Measurements from ENCODE around the gene GLRX. TPM values are rescaled to one million over a fixed set of nuclear protein-coding genes. Genes with fewer than 3 reads are reported as not detected.

Gene GLRX
- total and polyA plus RNA-seq, 12 donors, result 51.6 to 156 (median 111) TPM

DNA sequence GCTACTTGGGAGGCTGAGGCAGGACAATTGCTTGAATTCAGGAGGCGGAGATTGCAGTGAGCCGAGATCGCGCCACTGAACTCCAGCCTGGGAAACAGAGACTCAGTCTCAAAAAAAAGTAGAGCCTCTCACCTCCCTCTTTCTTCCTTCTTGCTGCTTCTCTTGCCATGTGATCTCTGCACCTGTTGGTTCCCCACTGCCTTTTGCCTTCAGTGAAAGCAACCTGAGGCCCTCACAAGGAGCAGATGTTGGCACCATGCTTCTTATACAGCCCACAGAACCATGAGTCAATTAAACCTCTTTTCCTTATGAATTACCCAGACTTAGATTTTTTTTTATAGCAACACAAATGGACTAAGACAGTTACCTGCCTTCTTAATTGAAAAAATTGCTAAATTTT, 45.6 kb upstream of the GLRX start:
- no peaks in the 10 kb centered on the region for H3K36me3 ChIP-seq
- no peak for ATAC-seq
- H3K4me1 ChIP-seq, result peaks cover 0 to 63% (median 16%) of the 10 kb centered on the region in 9 donors
- no peaks in the 10 kb centered on the region for H3K27me3 ChIP-seq
- H3K27ac ChIP-seq, result no peak overlapping the region
- WGBS, 2 donors, result 99% methylated on average over 4 of the region's 4 CpGs
- no peak overlapping the region for H3K4me3 ChIP-seq
- intact Hi-C loops (cut with DNase I), result loop anchor here in 3 of 10 donors (10.0 kb wide), 3 partner anchors 87 to 737 kb away; no protein-coding TSS in a partner anchor
- no peaks in the 10 kb centered on the region for H3K9me3 ChIP-seq
- TF ChIP-seq CTCF (IDR thresholded peaks at IDR 0.05), result no peak
- no peak for DNase-seq

DNA sequence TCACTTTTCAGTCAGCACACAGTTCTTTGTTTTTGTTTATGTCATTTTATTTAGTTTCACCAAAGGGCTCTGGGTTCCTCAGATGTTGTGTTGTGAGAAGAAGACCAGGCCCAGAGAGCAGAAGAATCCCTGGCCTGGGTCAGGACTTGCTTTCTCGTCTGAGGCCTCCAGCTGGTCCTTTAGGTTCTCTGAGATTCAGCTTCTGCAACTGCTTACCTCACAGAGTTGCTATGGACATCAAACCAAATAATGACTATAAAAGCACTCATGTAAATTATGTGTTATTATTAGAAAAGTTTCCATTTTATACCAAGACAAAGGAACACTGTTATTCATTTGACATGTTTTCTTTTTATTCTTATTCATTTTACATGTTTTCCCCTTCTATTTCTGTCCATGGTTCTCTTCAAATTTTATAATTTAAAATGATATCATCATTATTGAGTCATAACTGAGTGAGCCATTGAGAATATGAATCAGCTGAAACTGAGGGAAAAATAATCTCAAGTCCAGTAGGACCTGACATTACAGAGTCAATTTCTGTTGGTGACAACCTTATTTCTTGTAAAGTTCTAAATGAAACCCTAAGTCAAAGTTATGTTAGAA, 44.0 kb upstream of the GLRX start:
- H3K36me3 ChIP-seq, result no peaks in the 10 kb centered on the region
- TF ChIP-seq CTCF (IDR thresholded peaks at IDR 0.05), result no peak
- ATAC-seq (no peak), DNase-seq (no peak)
- WGBS, 2 donors, result 80 to 85% methylated on average over 1 of the region's 1 CpG
- intact Hi-C loops (cut with DNase I), result loop anchor here in 3 of 10 donors (10.0 kb wide), 3 partner anchors 88 to 738 kb away; no protein-coding TSS in a partner anchor
- H3K4me1 ChIP-seq, result peaks cover 0 to 75% (median 28%) of the 10 kb centered on the region in 9 donors
- no peaks in the 10 kb centered on the region for H3K27me3 ChIP-seq
- no peak overlapping the region for H3K4me3 ChIP-seq
- no peaks in the 10 kb centered on the region for H3K9me3 ChIP-seq
- peak overlapping the region in 1 of 10 donors; percentile 64 for H3K27ac ChIP-seq

DNA sequence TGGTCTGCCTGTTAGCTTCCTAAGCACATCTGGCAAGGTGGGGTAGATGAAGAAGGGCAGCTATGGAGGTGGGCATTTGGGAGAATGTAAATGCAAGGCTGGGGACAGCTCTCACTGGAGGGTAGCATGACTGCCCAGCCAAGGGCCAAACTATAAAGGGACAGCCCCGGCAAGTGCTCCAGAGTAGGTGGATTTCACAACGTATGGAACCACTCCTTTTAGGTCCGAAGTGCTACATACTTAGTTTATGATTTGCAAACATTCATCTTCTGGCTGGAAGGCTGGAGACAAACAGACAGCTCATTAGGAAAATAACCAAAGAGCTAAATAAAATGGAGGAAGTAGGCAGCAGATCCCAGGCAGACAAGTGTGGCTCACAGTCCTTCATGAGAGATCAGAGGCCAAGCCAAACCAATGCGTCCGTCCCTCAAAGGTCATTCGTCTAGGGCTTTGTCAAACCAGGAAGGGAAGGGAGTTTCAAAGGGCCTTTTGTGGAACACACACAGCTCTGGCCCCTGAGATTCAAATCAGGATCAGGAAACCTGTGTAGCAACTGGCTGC, 42.5 kb upstream of the GLRX start:
- no peak for TF ChIP-seq CTCF (IDR thresholded peaks at IDR 0.05)
- no peak overlapping the region for H3K4me3 ChIP-seq
- H3K4me1 ChIP-seq, result peaks cover 3 to 75% (median 25%) of the 10 kb centered on the region in 9 donors
- 77 to 84% methylated on average over 6 of the region's 6 CpGs for WGBS, 2 donors
- H3K9me3 ChIP-seq, result no peaks in the 10 kb centered on the region
- intact Hi-C loops (cut with DNase I), result loop anchor here in 5 of 10 donors (2.0 to 10.0 kb wide), 6 partner anchors 90 to 740 kb away; partner anchors contain the start of gene ELL2 (in 1 of the 5)
- ATAC-seq (peak in 1 of 8 donors; percentile 18), DNase-seq (no peak)
- no peaks in the 10 kb centered on the region for H3K36me3 ChIP-seq
- H3K27me3 ChIP-seq, result no peaks in the 10 kb centered on the region
- peak overlapping the region in 1 of 10 donors; percentile 29 for H3K27ac ChIP-seq

GRCh38 chr5:95864456-95864855, 41.9 kb upstream of the GLRX start:
- peaks cover 3 to 75% (median 25%) of the 10 kb centered on the region in 9 donors for H3K4me1 ChIP-seq
- no peaks in the 10 kb centered on the region for H3K9me3 ChIP-seq
- peak overlapping the region in 1 of 10 donors; percentile 29 for H3K27ac ChIP-seq
- TF ChIP-seq CTCF (IDR thresholded peaks at IDR 0.05), result no peak
- WGBS, 2 donors, result 96 to 100% methylated on average over 1 of the region's 1 CpG
- ATAC-seq, result no peak
- intact Hi-C loops (cut with DNase I), result loop anchor here in 5 of 10 donors (2.0 to 10.0 kb wide), 6 partner anchors 90 to 740 kb away; partner anchors contain the start of gene ELL2 (in 1 of the 5)
- no peak for DNase-seq
- H3K4me3 ChIP-seq, result no peak overlapping the region
- H3K27me3 ChIP-seq, result no peaks in the 10 kb centered on the region
- H3K36me3 ChIP-seq, result no peaks in the 10 kb centered on the region
